ENCODE results near the gene ADIPOR2.
"Not testable (repeated sequence)": the region's sequence is repeated elsewhere in the genome, so short reads cannot be mapped to it uniquely, and the experiment has no call there.

ADIPOR2 gene

GRCh38 chr12:1809591-1810190, 118.8 kb downstream of the ADIPOR2 start:
- no peak for DNase-seq (ENCODE audit: low read depth, low spot score)
- no peak overlapping the region for H3K27ac ChIP-seq

GRCh38 chr12:1810201-1810930, 119.5 kb downstream of the ADIPOR2 start:
- no peak overlapping the region for H3K27ac ChIP-seq
- no peak for DNase-seq (ENCODE audit: low read depth, low spot score)

GRCh38 chr12:1810931-1811280, 120.0 kb downstream of the ADIPOR2 start:
- H3K27ac ChIP-seq, result no peak overlapping the region
- no peak for DNase-seq (ENCODE audit: low read depth, low spot score)

- no peak for DNase-seq (ENCODE audit: low read depth, low spot score)
- H3K27ac ChIP-seq, result no peak overlapping the region
Measured at GRCh38 chr12:1811281-1811947, 120.5 kb downstream of the ADIPOR2 start.

- DNase-seq (ENCODE audit: low read depth, low spot score), result no peak
- H3K27ac ChIP-seq, result no peak overlapping the region
Measured at GRCh38 chr12:1811948-1812291, 121.0 kb downstream of the ADIPOR2 start.

GRCh38 chr12:1812650-1813302, 121.9 kb downstream of the ADIPOR2 start:
- H3K27ac ChIP-seq, result no peak overlapping the region
- DNase-seq (ENCODE audit: low read depth, low spot score), result no peak

GRCh38 chr12:1814266-1814665, 123.4 kb downstream of the ADIPOR2 start:
- H3K27ac ChIP-seq, result no peak overlapping the region
- no peak for DNase-seq (ENCODE audit: low read depth, low spot score)

GRCh38 chr12:1815108-1815507, 124.2 kb downstream of the ADIPOR2 start:
- H3K27ac ChIP-seq, result no peak overlapping the region
- no peak for DNase-seq (ENCODE audit: low read depth, low spot score)

GRCh38 chr12:1815814-1816729, 125.2 kb downstream of the ADIPOR2 start:
- H3K27ac ChIP-seq, result no peak overlapping the region
- no peak for DNase-seq (ENCODE audit: low read depth, low spot score)

GRCh38 chr12:1816730-1817348, 126.0 kb downstream of the ADIPOR2 start:
- no peak overlapping the region for H3K27ac ChIP-seq
- no peak for DNase-seq (ENCODE audit: low read depth, low spot score)

GRCh38 chr12:1817928-1818327, 127.1 kb downstream of the ADIPOR2 start:
- not testable (repeated sequence) for DNase-seq (ENCODE audit: low read depth, low spot score); H3K27ac ChIP-seq

- no peak for DNase-seq (ENCODE audit: low read depth, low spot score)
- no peak overlapping the region for H3K27ac ChIP-seq
Measured at GRCh38 chr12:1819050-1819449, 128.2 kb downstream of the ADIPOR2 start.

- no peak overlapping the region for H3K27ac ChIP-seq
- no peak for DNase-seq (ENCODE audit: low read depth, low spot score)
Measured at GRCh38 chr12:1819571-1819970, 128.7 kb downstream of the ADIPOR2 start.

GRCh38 chr12:1820191-1820895, 129.5 kb downstream of the ADIPOR2 start, which contains the start of gene LRTM2:
Gene LRTM2, plus strand, starts transcription at chr12:1820565. Its CDS starts 7,584 bp downstream, at chr12:1828149.
- DNase-seq (ENCODE audit: low read depth, low spot score), result no peak
- no peak within 1 kb of the TSS for H3K27ac ChIP-seq

- H3K27ac ChIP-seq, result no peak overlapping the region
- DNase-seq (ENCODE audit: low read depth, low spot score), result no peak
Measured at GRCh38 chr12:1820896-1821291, 130.0 kb downstream of the ADIPOR2 start.

- H3K27ac ChIP-seq, result no peak overlapping the region
- DNase-seq (ENCODE audit: low read depth, low spot score), result no peak
Measured at GRCh38 chr12:1821805-1822204, 130.9 kb downstream of the ADIPOR2 start.

- no peak overlapping the region for H3K27ac ChIP-seq
- no peak for DNase-seq (ENCODE audit: low read depth, low spot score)
Measured at GRCh38 chr12:1822699-1823098, 131.8 kb downstream of the ADIPOR2 start.

GRCh38 chr12:1823237-1823636, 132.4 kb downstream of the ADIPOR2 start:
- H3K27ac ChIP-seq, result no peak overlapping the region
- DNase-seq (ENCODE audit: low read depth, low spot score), result no peak
